ENCODE measurements around the gene ETF1. TPM values are rescaled to one million over a fixed set of nuclear protein-coding genes. Genes with fewer than 3 reads are reported as not detected.

The ETF1 gene
- total RNA-seq, 4 donors from 2014 or later, result 69.8 to 195 (median 141) TPM

DNA sequence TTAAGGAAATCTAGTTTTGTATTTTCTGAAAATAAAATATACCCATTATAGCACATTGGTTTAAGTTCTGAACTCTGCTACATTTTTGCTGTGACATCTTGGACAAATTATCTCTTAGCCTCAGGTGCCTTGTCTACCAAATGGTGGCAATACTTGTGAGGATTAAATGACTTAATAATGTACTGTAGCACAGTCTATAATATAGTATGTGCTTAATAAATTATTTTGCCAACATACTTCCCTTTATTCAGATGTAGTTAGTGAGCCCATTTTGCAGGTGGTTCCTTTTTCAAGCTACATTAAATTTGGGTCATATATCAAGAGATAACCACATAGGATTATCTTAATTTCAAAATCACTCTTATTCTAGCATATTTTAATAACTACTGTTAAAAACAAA lies 3.2 kb downstream of the ETF1 start:
- no peak for TF ChIP-seq CTCF (IDR thresholded peaks at IDR 0.05)
- ATAC-seq (ENCODE audit: low FRiP score) (no peak), DNase-seq (ENCODE audit: low spot score) (no peak)

DNA sequence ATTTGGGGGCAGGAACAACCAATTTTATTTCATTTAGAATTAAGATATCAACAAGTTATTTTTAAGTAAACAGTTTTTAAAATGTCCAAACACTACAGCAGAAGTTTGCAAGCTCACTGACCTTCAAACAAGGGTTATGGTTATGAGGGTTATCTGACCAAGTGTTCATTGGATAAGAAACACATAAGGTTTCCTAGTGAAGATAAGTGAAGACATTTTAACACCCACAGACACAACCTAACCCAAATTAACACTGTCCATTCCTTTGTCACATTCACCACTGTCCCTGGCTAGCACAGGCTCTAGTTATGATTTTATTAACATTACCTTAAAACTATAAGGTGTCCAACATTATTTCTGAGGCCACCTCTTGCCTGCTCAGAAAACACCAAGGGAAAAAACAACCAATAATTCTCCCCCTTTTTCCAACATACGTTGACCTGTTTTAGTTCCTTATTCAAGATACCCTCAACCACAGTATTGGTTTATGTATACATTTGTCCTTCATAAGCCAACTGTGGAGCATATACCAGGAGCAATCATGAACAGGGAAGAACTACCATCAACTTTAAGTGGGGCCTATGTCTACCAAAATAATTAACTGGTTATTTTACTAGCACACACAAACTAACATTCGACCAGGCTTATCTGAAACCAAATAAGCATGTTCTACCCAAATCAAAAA lies 4.0 kb downstream of the ETF1 start:
- ATAC-seq (ENCODE audit: low FRiP score) (no peak), DNase-seq (ENCODE audit: low spot score) (no peak)
- TF ChIP-seq CTCF (IDR thresholded peaks at IDR 0.05), result no peak

DNA sequence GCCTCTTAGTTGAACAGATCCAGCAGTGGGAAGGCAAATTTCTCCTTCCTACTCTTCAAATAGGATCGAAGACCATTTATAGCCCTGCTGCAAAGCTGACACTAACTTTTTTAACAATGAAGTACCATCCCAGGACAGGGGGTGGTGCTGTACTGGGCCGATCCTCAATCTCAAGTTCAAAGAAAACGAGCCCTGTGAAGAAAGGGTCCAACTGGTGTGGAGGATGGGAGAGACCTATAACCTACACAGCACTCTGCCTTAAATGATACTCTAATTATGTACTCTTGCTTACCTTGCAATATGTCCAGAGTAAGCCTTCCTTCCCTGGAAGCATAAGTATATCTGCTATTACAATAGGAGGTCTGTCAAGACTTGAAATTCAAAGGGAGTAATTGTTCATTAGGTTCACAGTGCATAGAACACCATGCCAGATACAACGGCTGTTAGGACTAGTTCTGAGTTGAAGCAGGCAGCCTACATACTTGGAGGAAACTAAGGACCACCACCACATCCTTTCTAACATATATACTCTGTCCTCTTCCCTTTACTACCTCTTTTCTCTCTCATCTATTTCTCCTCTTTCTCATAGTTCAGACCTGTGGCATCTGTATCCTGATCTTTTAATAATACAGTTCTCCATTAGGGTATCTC lies 6.2 kb downstream of the ETF1 start:
- no peak for TF ChIP-seq CTCF (IDR thresholded peaks at IDR 0.05)
- no peak for ATAC-seq (ENCODE audit: low FRiP score)
- no peak for DNase-seq (ENCODE audit: low spot score)

DNA sequence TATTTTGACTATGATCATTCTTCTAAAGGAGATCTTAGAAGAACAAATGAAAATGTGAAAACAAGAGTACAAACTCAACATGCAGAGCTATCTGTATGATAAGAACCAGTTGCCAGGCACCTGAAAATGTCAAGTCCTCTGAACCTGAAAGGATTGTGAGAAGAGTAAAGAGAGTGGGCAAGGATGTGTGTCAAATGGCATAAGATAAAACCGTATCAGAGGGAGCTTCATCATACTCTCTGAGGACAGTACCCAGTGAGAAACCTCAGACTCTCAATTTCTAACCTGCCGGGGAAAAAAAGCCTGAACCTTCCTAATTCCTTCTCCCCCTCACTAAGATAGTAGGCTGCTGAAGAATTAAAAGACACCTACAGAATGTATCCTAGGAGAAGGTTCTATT lies 6.8 kb downstream of the ETF1 start:
- no peak for TF ChIP-seq CTCF (IDR thresholded peaks at IDR 0.05)
- DNase-seq (ENCODE audit: low spot score) (no peak), ATAC-seq (ENCODE audit: low FRiP score) (no peak)

DNA sequence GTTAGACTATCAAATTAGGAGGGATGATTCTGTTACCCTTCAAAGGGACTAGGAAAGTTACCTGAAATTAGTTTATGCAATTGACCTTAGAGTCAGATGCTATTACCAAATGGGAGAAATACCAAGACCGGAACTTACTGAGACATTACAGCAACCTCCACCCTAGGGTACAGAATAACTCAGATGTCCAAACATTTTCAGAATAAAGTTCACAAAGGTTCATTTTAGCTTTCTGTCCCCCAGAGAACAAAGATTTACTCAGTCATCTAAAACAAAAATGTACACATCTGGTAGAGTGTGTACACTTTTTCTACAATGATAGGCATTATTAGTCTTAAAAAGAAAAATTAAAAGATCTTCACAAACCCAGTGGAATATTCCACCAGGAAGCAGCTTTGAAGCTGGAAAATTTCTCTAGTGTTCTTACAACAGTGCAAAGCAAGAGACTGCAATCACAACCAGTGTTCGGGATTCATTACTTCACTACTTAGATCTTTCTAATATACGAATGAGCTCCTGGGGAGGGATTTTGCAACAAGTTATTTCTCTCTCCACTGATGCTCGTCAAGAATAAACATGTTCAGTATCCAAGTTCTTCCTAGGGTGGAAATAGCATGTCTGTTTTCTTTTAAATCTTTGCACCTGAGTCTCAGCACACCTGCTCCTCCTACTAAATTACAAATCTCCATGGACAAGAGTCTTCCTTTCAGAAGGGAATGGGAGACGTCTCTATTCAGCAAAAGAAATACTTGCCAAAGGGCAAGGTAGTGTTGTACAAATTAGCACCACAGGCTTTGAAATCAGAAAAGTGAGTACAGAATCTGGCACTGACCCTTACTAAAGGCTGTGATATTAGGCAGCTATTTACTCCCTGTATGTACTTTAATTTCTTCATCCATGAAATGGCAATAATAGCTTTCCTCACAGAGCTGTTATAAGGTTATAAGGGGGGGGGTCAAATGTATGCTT lies 8.8 kb downstream of the ETF1 start:
- DNase-seq (ENCODE audit: low spot score) (no peak), ATAC-seq (ENCODE audit: low FRiP score) (no peak)
- no peak for TF ChIP-seq CTCF (IDR thresholded peaks at IDR 0.05)

DNA sequence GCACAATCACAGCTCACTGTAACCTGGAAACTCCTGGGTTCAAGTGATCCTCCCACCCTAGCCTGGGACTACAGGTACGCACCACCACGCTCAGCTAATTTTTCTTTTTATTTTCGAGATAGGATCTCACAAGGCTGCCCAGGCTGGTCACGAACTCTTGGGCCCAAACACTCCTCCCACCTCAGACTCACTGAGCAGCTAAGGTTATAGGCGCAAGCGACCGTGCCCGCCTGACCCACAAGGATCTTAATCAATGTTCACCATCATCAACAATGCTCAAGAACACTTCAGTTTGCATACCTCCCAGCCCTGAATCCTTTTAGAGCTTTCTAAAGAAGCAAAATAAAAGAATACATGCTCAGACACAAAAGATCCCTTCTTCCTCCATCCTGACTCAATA lies 13.2 kb downstream of the ETF1 start:
- ATAC-seq (ENCODE audit: low FRiP score) (no peak), DNase-seq (ENCODE audit: low spot score) (no peak)
- TF ChIP-seq CTCF (IDR thresholded peaks at IDR 0.05), result no peak
